Fibroblast of the aortic adventitia (primary cell): Measurements from ENCODE around the gene FCRL6. TPM values are rescaled to one million over a fixed set of nuclear protein-coding genes. Genes with fewer than 3 reads are reported as not detected.

Source experiments
- DNase-seq: peaks from one replicate; pipeline ENCODE4 v3.0.0-alpha.2; 2010; ENCODE audit warnings: low read depth
- H3K4me3 ChIP-seq: 2 replicates; pipeline ENCODE4 v1.5.1; 2011; ENCODE audit warnings: low read depth, mild to moderate bottlenecking, control low read depth, low read length, moderate library complexity
- total RNA-seq: library from RNA; depleted of rRNA; stranded (reverse); fragments of >200 nt; gene quantifications from 2 replicates; pipeline ENCODE4 v1.2.3, GENCODE V29; 2012; ENCODE audit warnings: low replicate concordance
- TF ChIP-seq, protein P1 (sequence below): IDR thresholded peaks from 2 replicates; pipeline ENCODE4 v1.5.1; 2011; ENCODE audit warnings: mild to moderate bottlenecking, low read length, control low read depth, inconsistent platforms; ENCODE audit not compliant: insufficient read depth

The FCRL6 gene, protein sequence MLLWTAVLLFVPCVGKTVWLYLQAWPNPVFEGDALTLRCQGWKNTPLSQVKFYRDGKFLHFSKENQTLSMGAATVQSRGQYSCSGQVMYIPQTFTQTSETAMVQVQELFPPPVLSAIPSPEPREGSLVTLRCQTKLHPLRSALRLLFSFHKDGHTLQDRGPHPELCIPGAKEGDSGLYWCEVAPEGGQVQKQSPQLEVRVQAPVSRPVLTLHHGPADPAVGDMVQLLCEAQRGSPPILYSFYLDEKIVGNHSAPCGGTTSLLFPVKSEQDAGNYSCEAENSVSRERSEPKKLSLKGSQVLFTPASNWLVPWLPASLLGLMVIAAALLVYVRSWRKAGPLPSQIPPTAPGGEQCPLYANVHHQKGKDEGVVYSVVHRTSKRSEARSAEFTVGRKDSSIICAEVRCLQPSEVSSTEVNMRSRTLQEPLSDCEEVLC
- not detected in 2 replicates for total RNA-seq

DNA sequence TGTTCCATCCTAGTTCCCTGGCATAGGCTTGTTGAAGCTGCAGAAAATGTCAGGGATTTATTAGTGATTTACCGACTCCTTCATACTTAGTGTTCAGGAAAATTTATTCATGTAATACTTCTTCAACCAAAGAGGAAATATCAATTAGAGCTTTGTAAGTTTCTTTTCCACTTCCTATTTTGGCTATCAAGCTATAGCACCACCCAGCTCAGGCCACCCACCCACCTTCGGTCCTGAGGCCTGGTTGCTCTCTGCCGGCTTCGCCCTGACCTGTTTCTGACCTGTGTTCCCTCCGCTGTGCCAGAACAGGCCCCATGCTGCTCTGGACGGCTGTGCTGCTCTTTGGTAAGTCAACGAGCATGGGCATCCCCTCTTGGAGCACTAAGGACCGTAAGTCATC is at the start of gene FCRL6:
FCRL6 (plus strand) TSS at position 250 of the 400 bp plus-strand sequence; CDS start at position 315, 65 bp downstream.
- DNase-seq = no peak
- TF ChIP-seq, protein P1, sequence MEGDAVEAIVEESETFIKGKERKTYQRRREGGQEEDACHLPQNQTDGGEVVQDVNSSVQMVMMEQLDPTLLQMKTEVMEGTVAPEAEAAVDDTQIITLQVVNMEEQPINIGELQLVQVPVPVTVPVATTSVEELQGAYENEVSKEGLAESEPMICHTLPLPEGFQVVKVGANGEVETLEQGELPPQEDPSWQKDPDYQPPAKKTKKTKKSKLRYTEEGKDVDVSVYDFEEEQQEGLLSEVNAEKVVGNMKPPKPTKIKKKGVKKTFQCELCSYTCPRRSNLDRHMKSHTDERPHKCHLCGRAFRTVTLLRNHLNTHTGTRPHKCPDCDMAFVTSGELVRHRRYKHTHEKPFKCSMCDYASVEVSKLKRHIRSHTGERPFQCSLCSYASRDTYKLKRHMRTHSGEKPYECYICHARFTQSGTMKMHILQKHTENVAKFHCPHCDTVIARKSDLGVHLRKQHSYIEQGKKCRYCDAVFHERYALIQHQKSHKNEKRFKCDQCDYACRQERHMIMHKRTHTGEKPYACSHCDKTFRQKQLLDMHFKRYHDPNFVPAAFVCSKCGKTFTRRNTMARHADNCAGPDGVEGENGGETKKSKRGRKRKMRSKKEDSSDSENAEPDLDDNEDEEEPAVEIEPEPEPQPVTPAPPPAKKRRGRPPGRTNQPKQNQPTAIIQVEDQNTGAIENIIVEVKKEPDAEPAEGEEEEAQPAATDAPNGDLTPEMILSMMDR = no peak
- no peak within 1 kb of the TSS for H3K4me3 ChIP-seq

DNA sequence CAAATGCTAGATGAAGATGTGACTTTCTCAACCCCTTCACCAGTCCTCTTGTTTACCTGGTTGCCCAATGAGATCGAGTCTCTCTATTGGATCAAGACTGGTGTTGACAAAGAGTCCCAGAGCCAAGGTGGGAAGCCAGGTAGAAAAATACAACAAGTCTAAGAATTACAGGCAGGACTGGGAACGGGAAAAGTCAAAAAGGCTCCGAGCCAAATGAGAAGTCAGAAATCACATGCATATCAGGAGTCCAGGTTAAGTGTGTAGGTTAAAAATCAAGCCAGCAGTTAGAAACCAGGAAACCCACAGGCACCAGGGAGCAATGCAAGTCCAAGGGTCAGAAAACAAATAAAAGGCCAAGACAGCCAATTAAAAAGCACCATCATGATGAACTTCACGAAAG is 48.8 kb upstream of the FCRL6 start:
- H3K4me3 ChIP-seq = no peak overlapping the region
- TF ChIP-seq, protein P1 = no peak
- DNase-seq = no peak

DNA sequence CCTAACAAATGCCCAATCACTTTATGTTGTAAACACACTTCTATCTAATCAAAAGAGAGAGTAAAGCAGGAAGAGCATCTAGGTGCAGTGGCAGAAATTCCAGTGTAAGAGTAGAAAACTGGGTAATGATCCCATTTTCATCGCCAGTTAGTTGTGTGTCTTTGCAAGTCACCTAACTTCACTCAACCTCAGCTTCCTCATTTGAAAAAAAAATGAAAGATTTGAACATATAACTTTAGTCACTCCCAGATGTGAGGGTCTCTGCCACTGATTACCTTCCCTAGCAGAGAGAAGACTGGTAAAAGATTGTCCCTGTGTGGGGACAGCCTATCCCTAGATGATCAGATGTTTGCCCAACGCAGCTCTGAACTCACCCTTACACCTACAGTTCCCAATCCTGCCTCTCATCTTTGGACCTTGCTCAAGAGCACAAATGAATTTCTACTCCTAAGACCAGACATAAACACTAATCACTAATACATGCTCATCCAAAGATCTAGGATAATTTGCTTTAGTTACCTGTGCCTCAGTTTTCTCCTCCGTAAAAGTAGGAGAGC is 46.6 kb upstream of the FCRL6 start:
- no peak overlapping the region for H3K4me3 ChIP-seq
- DNase-seq = no peak
- TF ChIP-seq, protein P1 = no peak

DNA sequence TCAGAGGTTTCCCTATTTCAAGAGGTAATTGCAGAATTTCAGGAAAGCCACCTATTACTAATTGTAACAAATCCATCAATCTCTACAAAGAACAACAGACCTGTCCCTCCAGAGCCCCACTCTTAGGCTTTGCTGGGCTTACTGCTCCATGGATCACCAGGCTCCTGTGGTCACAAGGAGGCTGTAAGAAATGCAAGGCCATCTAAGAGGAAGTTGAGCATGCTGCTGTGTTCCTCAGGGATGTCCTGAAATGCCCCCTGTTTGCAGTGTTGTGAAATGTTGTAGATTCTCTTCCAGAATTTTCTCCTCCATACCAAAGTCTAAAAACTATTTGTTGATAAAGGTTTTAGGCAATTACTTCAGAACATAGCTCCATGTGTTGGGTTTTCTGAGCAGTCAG is 45.8 kb upstream of the FCRL6 start:
- no peak overlapping the region for H3K4me3 ChIP-seq
- TF ChIP-seq, protein P1 = no peak
- peak; percentile 8 for DNase-seq

DNA sequence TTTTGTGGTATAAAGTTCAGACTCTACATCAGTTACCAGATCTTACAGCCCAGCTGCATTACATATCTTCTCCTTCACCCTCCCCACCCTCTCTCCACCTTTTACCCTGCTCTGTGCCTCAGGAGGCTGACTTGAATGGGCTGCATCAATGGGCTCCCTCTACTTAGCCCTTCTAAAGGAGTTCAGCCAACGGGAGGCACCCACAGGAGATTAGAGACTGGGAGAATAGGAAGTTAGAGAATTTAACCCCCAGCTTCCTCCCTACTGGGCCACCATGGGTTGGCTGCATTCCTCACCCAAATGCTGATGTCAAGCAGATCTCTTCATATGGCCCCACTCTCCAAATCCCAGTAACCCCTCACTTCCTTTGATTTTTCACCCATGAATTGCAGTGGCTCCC is 38.5 kb upstream of the FCRL6 start:
- no peak for DNase-seq
- TF ChIP-seq, protein P1 = no peak
- H3K4me3 ChIP-seq = no peak overlapping the region

DNA sequence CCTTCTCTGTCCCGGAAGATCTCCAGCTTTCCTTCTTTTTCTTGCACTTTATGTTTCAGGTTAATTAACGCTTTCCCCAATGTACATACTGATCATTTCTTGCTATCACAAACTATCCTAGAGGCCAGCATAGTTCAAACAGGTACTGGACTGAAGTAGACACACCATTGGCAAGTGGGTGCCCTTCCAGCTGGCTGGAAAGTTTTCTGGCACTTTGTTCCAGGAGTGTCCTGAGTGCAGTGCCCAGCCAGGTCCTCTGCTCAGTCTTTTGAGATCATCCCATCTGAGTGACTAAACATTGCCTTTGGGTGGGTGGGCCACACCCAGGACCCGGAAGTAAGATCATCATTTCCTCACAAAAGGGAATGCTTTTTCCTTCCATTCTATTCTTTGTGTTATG is 36.4 kb upstream of the FCRL6 start:
- DNase-seq = no peak
- TF ChIP-seq, protein P1 = no peak
- H3K4me3 ChIP-seq = no peak overlapping the region
